ENCODE data around the gene UGT1A6. TPM values are rescaled to one million over a fixed set of nuclear protein-coding genes. Genes with fewer than 3 reads are reported as not detected.

Gene UGT1A6
- total RNA-seq, 4 donors from 2014 or later = 13.5 to 40.2 (median 18.1) TPM

- no peaks in the 10 kb centered on the region for H3K36me3 ChIP-seq
- no peaks in the 10 kb centered on the region for H3K9me3 ChIP-seq
- intact Hi-C loops (cut with DNase I; ENCODE audit: low total_unique reads) = no loop called here
- peaks cover 3% of the 10 kb centered on the region for H3K27me3 ChIP-seq
- in situ Hi-C loops (cut with MboI; ENCODE audit: low pct_ligation_motif_present in 1 of 4, low pct_unique_long_range_greater_than_20kb in 1 of 4, low sequenced_read_pairs in 3 of 4) = no loop called here
- H3K4me1 ChIP-seq = no peaks in the 10 kb centered on the region
- no peak for DNase-seq
- 68 to 75% methylated on average over 4 of the region's 4 CpGs for WGBS, 2 donors (ENCODE audit: low coverage in 1 of 2)
- H3K27ac ChIP-seq = no peak overlapping the region
- TF ChIP-seq POLR2A (IDR thresholded peaks at IDR 0.05) (no peak), POLR2AphosphoS5 (IDR thresholded peaks at IDR 0.05) (no peak), EP300 (IDR thresholded peaks at IDR 0.05; ENCODE audit: low read depth) (no peak), CTCF (IDR thresholded peaks at IDR 0.05) (no peak)
- no peak overlapping the region for H3K4me3 ChIP-seq
Observed at GRCh38 chr2:233780771-233781170, 88.1 kb downstream of the UGT1A6 start.

GRCh38 chr2:233789554-233789953, 96.9 kb downstream of the UGT1A6 start:
- H3K27me3 ChIP-seq = peaks cover 3% of the 10 kb centered on the region
- no peak overlapping the region for H3K27ac ChIP-seq
- in situ Hi-C loops (cut with MboI; ENCODE audit: low pct_ligation_motif_present in 1 of 4, low pct_unique_long_range_greater_than_20kb in 1 of 4, low sequenced_read_pairs in 3 of 4) (no loop called here), intact Hi-C loops (cut with DNase I; ENCODE audit: low total_unique reads) (loop anchor here (5.0 kb wide), 1 partner anchor 1772 kb away; no protein-coding TSS in a partner anchor)
- no peak for DNase-seq
- H3K36me3 ChIP-seq = no peaks in the 10 kb centered on the region
- TF ChIP-seq POLR2AphosphoS5 (IDR thresholded peaks at IDR 0.05) (no peak), EP300 (IDR thresholded peaks at IDR 0.05; ENCODE audit: low read depth) (no peak), POLR2A (IDR thresholded peaks at IDR 0.05) (no peak), CTCF (IDR thresholded peaks at IDR 0.05) (no peak)
- H3K4me3 ChIP-seq = no peak overlapping the region
- H3K9me3 ChIP-seq = no peaks in the 10 kb centered on the region
- 96% methylated on average over 5 of the region's 7 CpGs; no CpG with 5 or more reads in 1 of the 2 donors for WGBS, 2 donors (ENCODE audit: low coverage in 1 of 2)
- no peaks in the 10 kb centered on the region for H3K4me1 ChIP-seq

- in situ Hi-C loops (cut with MboI; ENCODE audit: low pct_ligation_motif_present in 1 of 4, low pct_unique_long_range_greater_than_20kb in 1 of 4, low sequenced_read_pairs in 3 of 4) (no loop called here), intact Hi-C loops (cut with DNase I; ENCODE audit: low total_unique reads) (no loop called here)
- H3K9me3 ChIP-seq = no peaks in the 10 kb centered on the region
- WGBS, 2 donors (ENCODE audit: low coverage in 1 of 2) = 77 to 87% methylated on average over 7 to 18 of the region's 18 CpGs
- TF ChIP-seq EP300 (IDR thresholded peaks at IDR 0.05; ENCODE audit: low read depth) = no peak
- no peak for TF ChIP-seq POLR2AphosphoS5 (IDR thresholded peaks at IDR 0.05)
- no peak for TF ChIP-seq POLR2A (IDR thresholded peaks at IDR 0.05)
- TF ChIP-seq CTCF (IDR thresholded peaks at IDR 0.05) = no peak
- H3K36me3 ChIP-seq = no peaks in the 10 kb centered on the region
- H3K27ac ChIP-seq = no peak overlapping the region
- DNase-seq = no peak
- no peaks in the 10 kb centered on the region for H3K27me3 ChIP-seq
- H3K4me1 ChIP-seq = no peaks in the 10 kb centered on the region
- H3K4me3 ChIP-seq = no peak overlapping the region
Observed at GRCh38 chr2:233791151-233791882, 98.6 kb downstream of the UGT1A6 start.

DNA sequence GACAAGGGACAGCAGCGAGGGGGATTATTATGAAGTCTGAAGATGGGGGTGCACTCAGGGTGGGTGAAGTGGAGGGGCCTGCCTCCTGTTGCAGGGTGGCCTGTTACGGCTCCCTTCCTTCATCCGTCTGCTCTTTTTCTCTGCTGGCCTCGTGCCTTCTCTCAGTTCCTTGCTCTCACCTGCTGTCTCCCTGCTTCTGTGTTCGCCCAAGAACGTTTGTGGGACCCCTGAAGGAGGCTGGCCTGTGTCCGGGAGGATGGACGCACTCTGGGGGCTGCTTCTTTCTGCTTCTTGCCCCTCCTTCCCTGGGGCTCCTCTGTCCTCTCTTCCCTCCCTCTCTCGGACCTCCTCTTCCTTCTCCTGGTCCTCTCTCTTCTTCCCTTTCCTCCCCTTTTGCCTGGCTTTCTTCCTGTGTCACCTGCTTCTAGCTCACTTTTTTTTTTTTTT, 99.2 kb downstream of the UGT1A6 start:
- Histone ChIP-seq H3K9me3 (no peaks in the 10 kb centered on the region), H3K4me1 (no peaks in the 10 kb centered on the region), H3K36me3 (no peaks in the 10 kb centered on the region), H3K4me3 (no peak overlapping the region), H3K27ac (no peak overlapping the region), H3K27me3 (no peaks in the 10 kb centered on the region)
- WGBS, 2 donors (ENCODE audit: low coverage in 1 of 2) = 75 to 91% methylated on average over 5 to 9 of the region's 9 CpGs
- TF ChIP-seq POLR2AphosphoS5 (IDR thresholded peaks at IDR 0.05) = no peak
- TF ChIP-seq POLR2A (IDR thresholded peaks at IDR 0.05) = no peak
- no peak for TF ChIP-seq CTCF (IDR thresholded peaks at IDR 0.05)
- in situ Hi-C loops (cut with MboI; ENCODE audit: low pct_ligation_motif_present in 1 of 4, low pct_unique_long_range_greater_than_20kb in 1 of 4, low sequenced_read_pairs in 3 of 4) (no loop called here), intact Hi-C loops (cut with DNase I; ENCODE audit: low total_unique reads) (no loop called here)
- DNase-seq = no peak
